GM12873 (cell line): ENCODE measurements around the gene PRKCSH.

Experiments used
- CTCF ChIP-seq: IDR thresholded peaks from 2 replicates; pipeline ENCODE4 v1.5.1; 2012; ENCODE audit warnings: low read depth, mild to moderate bottlenecking, moderate library complexity, low read length, control low read depth; ENCODE audit not compliant: insufficient read depth; ENCODE audit errors: missing control alignments

PRKCSH gene

GRCh38 chr19:11457115-11457514 is 21.7 kb downstream of the PRKCSH start:
- no peak for TF ChIP-seq CTCF

DNA sequence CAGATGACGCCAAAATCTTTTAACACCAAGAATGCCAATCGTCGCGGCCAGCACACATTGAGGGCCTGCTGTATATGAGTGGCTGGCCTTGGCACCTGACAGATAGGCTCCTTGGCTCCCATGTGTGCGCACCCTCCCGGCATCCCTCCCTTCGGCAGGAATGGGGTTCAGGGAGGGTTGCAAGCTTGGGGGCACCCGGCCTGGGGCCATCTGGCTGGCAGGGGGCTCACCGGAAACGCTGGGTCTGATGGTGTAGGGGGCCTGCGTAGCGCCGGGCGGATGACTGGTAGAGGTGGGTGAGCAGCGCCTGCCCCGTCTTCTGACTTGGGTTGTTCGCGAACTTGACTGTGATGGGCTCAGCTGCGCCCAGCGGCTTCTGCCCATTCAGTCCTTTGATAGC is 22.4 kb downstream of the PRKCSH start:
- TF ChIP-seq CTCF: no peak

GRCh38 chr19:11458236-11458900 is 22.9 kb downstream of the PRKCSH start:
- TF ChIP-seq CTCF: no peak

DNA sequence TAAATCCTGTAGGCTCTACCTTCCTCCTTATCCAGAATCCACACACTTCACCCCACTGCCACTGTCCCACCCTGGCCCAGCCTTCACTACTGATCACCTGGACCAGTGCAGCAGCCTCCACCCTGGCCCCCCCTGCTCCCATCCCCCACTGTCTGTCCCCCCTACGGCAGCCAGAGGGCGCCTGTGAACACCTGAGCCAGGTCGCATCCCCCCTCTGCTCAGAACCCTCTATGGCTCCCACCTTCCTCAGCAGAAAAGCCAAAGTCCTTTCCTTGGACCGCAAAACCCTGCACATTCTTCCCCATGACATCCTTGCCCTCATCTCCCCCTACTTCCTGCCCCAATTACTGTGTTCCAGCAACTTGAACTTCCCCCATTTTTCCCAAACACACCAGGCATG is 24.8 kb downstream of the PRKCSH start:
- peak; percentile 55 for TF ChIP-seq CTCF

DNA sequence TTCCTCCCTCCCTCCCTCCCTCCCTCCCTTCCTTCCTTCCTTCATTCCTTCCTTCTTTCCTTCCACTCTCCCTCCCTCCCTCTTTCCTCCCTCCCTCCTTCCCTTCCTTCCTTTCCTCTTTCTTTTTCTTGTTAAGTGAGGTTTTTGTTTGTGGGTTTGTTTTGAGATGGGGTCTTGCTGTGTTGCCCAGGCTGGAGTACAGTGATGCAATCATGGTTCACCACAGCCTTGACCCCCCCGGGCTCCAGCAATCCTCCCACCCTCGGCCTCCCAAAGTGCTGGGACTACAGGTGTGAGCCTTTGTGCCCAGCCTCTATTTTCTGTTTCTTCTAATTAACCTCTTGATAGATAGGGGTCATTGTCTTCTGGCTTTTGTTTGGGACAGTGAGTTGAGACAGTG is 26.0 kb downstream of the PRKCSH start:
- TF ChIP-seq CTCF: no peak

GRCh38 chr19:11463391-11463790 is 28.0 kb downstream of the PRKCSH start:
- no peak for TF ChIP-seq CTCF

- TF ChIP-seq CTCF: no peak
These were observed 29.2 kb downstream of the PRKCSH start for GRCh38 chr19:11464333-11465265.
